Nephron (organoid): ENCODE data around the gene TRHDE.

Experiments
- H3K27ac Mint-ChIP-seq, 3 experiments: 2 replicates each; pipeline ENCODE4 v1.8.0; 2020; ENCODE audit warnings: mixed read lengths in 3 of 3, mild to moderate bottlenecking in 2 of 3, moderate library complexity in 1 of 3
- H3K27me3 Mint-ChIP-seq: 2 replicates; pipeline ENCODE4 v1.8.0; 2021; ENCODE audit warnings: low read depth, mild to moderate bottlenecking, moderate library complexity, mixed read lengths
- H3K36me3 Mint-ChIP-seq: 2 replicates; pipeline ENCODE4 v1.8.0; 2020; ENCODE audit warnings: low read depth, mixed read lengths
- H3K4me1 Mint-ChIP-seq: 2 replicates; pipeline ENCODE4 v1.8.0; 2020; ENCODE audit warnings: mixed read lengths
- H3K4me3 Mint-ChIP-seq, 3 experiments: 2 replicates each; pipeline ENCODE4 v1.8.0; 2020; ENCODE audit warnings: mild to moderate bottlenecking in 3 of 3, mixed read lengths in 3 of 3, moderate library complexity in 2 of 3
- H3K9me3 Mint-ChIP-seq: 2 replicates; pipeline ENCODE4 v1.8.0; 2020; ENCODE audit warnings: mixed read lengths
- CTCF ChIP-seq, 3 experiments: fragments of 200-600 bp; sonication (generic); IDR thresholded peaks; one replicate each; pipeline ENCODE4 v1.5.0; 2021; ENCODE audit warnings: antibody characterized with exemption in 3 of 3; ENCODE audit not compliant: unreplicated experiment in 3 of 3

TRHDE gene

GRCh38 chr12:72282721-72283120 is 10.6 kb downstream of the TRHDE start:
- H3K4me3 Mint-ChIP-seq = no peak overlapping the region
- peaks cover 6% of the 10 kb centered on the region for H3K27me3 Mint-ChIP-seq
- H3K27ac Mint-ChIP-seq = peak overlapping the region; percentile 9 to 63 (median 49)
- peaks cover 2% of the 10 kb centered on the region for H3K9me3 Mint-ChIP-seq
- no peaks in the 10 kb centered on the region for H3K4me1 Mint-ChIP-seq
- H3K36me3 Mint-ChIP-seq = peaks cover 11% of the 10 kb centered on the region
- TF ChIP-seq CTCF (IDR thresholded peaks at IDR 0.05; ENCODE audit: unreplicated experiment in 3 of 3) = peak; percentile 24 to 38 (median 32)

- H3K27ac Mint-ChIP-seq = peak overlapping the region; percentile 49 to 77 (median 66)
- peaks cover 2% of the 10 kb centered on the region for H3K9me3 Mint-ChIP-seq
- no peak overlapping the region for H3K4me3 Mint-ChIP-seq
- TF ChIP-seq CTCF (IDR thresholded peaks at IDR 0.05; ENCODE audit: unreplicated experiment in 3 of 3) = no peak
- H3K27me3 Mint-ChIP-seq = no peaks in the 10 kb centered on the region
- peaks cover 14% of the 10 kb centered on the region for H3K36me3 Mint-ChIP-seq
- H3K4me1 Mint-ChIP-seq = no peaks in the 10 kb centered on the region
Observed at GRCh38 chr12:72285861-72286260, 13.7 kb downstream of the TRHDE start.

DNA sequence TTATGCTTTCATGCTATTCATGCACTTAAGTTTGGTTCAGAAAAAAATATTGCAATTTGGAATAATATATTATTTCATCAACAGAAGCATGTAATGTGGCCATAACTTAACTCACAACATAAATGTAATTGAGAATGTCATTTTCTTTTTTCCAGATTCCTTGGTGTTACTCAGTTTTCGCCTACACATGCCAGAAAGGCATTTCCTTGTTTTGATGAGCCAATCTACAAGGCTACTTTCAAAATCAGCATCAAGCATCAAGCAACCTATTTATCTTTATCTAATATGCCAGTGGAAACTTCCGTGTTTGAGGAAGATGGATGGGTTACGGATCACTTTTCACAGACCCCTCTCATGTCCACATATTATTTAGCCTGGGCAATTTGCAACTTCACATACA is 14.4 kb downstream of the TRHDE start:
- TF ChIP-seq CTCF (IDR thresholded peaks at IDR 0.05; ENCODE audit: unreplicated experiment in 3 of 3) = no peak
- Mint-ChIP-seq H3K27me3 (no peaks in the 10 kb centered on the region), H3K27ac (peak overlapping the region; percentile 49 to 77 (median 66)), H3K4me1 (no peaks in the 10 kb centered on the region), H3K9me3 (peaks cover 2% of the 10 kb centered on the region), H3K36me3 (peaks cover 14% of the 10 kb centered on the region), H3K4me3 (no peak overlapping the region)

DNA sequence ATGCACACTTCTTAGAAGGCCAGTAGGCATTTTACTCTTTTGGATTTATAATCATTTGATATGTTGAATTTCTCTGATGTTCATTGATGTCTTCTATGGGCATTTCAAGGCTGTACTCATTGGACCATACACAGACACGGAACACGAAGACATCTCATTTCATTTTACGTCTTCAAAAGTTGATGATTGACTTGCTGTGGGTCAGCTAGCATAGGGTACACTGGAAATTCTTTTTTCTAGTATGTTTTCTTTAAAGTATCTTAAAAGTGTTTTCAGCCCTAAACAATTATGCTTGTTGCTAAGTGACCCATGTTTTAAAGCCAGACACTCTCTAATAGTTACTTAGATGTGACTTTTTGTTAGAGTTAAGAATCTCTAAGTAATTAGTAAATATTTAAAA is 16.3 kb downstream of the TRHDE start:
- no peak for TF ChIP-seq CTCF (IDR thresholded peaks at IDR 0.05; ENCODE audit: unreplicated experiment in 3 of 3)
- Mint-ChIP-seq H3K36me3 (peaks cover 14% of the 10 kb centered on the region), H3K27ac (peak overlapping the region; percentile 25 to 78 (median 31)), H3K4me1 (no peaks in the 10 kb centered on the region), H3K9me3 (peaks cover 2% of the 10 kb centered on the region), H3K4me3 (no peak overlapping the region), H3K27me3 (no peaks in the 10 kb centered on the region)

- no peak overlapping the region for H3K4me3 Mint-ChIP-seq
- H3K27me3 Mint-ChIP-seq = no peaks in the 10 kb centered on the region
- TF ChIP-seq CTCF (IDR thresholded peaks at IDR 0.05; ENCODE audit: unreplicated experiment in 3 of 3) = no peak
- H3K9me3 Mint-ChIP-seq = peaks cover 2% of the 10 kb centered on the region
- peak overlapping the region in 2 of 3 experiments; percentile 41 to 80 for H3K27ac Mint-ChIP-seq
- peaks cover 14% of the 10 kb centered on the region for H3K36me3 Mint-ChIP-seq
- no peaks in the 10 kb centered on the region for H3K4me1 Mint-ChIP-seq
Observed at GRCh38 chr12:72288911-72289310, 16.7 kb downstream of the TRHDE start.

GRCh38 chr12:72289633-72290032 is 17.5 kb downstream of the TRHDE start:
- TF ChIP-seq CTCF (IDR thresholded peaks at IDR 0.05; ENCODE audit: unreplicated experiment in 3 of 3) = no peak
- Mint-ChIP-seq H3K27ac (peak overlapping the region in 1 of 3 experiments; percentile 80), H3K36me3 (peaks cover 14% of the 10 kb centered on the region), H3K27me3 (no peaks in the 10 kb centered on the region), H3K4me3 (no peak overlapping the region), H3K9me3 (peaks cover 2% of the 10 kb centered on the region), H3K4me1 (no peaks in the 10 kb centered on the region)
